HCT116 (cell line): Measurements from ENCODE around the gene PDCL2.

Experiments used
- CEBPB ChIP-seq: IDR thresholded peaks from 2 replicates; pipeline ENCODE4 v1.6.1; 2012; ENCODE audit warnings: low read depth
- CTCF ChIP-seq, 3 experiments: fragments of 200-600 bp in 1 of 3; sonication (generic) in 1 of 3; IDR thresholded peaks in 2 of 3; conservative IDR thresholded peaks in 1 of 3; 2 replicates each; pipeline ENCODE4 v1.5.1; 2012 to 2017; ENCODE audit warnings: low read depth in 2 of 3, low read length in 2 of 3, antibody characterized with exemption in 1 of 3, borderline replicate concordance in 1 of 3, control low read depth in 1 of 3, mild to moderate bottlenecking in 1 of 3, mixed read lengths in 1 of 3, mixed run types in 1 of 3, moderate library complexity in 1 of 3; ENCODE audit not compliant: insufficient read depth in 1 of 3
- POLR2A ChIP-seq: IDR thresholded peaks from 2 replicates; pipeline ENCODE4 v1.7.0; 2011; ENCODE audit warnings: borderline replicate concordance; ENCODE audit not compliant: insufficient read depth, insufficient read length; ENCODE audit errors: extremely low read depth

- TF ChIP-seq CTCF (IDR thresholded peaks at IDR 0.05 in 2 of 3, conservative IDR thresholded peaks at IDR 0.05 in 1 of 3; ENCODE audit: borderline replicate concordance in 1 of 3, insufficient read depth in 1 of 3, low read depth in 2 of 3, low read length in 2 of 3) (no peak), CEBPB (no peak), POLR2A (no peak)
These were observed 17.4 kb upstream of the PDCL2 start for GRCh38 chr4:55609393-55609866.
